Esophagus squamous epithelium (tissue), 4 donors: ENCODE data around the gene THEM4.

ENCODE experiments used
- CTCF ChIP-seq, 6 experiments: fragments of 450-650 bp in 4 of 6; fragments of 200-600 bp in 2 of 6; sonication (generic) in 2 of 6; IDR thresholded peaks; one replicate each; pipeline ENCODE4 v1.5.1; 2016 to 2019; ENCODE audit warnings: antibody characterized with exemption in 6 of 6, mild to moderate bottlenecking in 4 of 6, moderate library complexity in 4 of 6
- POLR2A ChIP-seq, 4 donors: fragments of 450-650 bp; IDR thresholded peaks; one replicate each; pipeline ENCODE4 v1.6.1; 2017; ENCODE audit warnings: antibody characterized with exemption in 4 of 4, mild to moderate bottlenecking in 4 of 4, moderate library complexity in 3 of 4

- TF ChIP-seq POLR2A (IDR thresholded peaks at IDR 0.05): no peak
- TF ChIP-seq CTCF (IDR thresholded peaks at IDR 0.05): no peak
These were observed 77.7 kb downstream of the THEM4 start, which contains the start of gene RORC for GRCh38 chr1:151831605-151832004.
